ENCODE measurements around the gene PPP1R1C. TPM values are rescaled to one million over a fixed set of nuclear protein-coding genes. Genes with fewer than 3 reads are reported as not detected.
"Not testable (repeated sequence)": the region's sequence is repeated elsewhere in the genome, so short reads cannot be mapped to it uniquely, and the experiment has no call there.

PPP1R1C gene
- total RNA-seq, 4 donors from 2014 or later: 0.58 TPM; not detected in 3

DNA sequence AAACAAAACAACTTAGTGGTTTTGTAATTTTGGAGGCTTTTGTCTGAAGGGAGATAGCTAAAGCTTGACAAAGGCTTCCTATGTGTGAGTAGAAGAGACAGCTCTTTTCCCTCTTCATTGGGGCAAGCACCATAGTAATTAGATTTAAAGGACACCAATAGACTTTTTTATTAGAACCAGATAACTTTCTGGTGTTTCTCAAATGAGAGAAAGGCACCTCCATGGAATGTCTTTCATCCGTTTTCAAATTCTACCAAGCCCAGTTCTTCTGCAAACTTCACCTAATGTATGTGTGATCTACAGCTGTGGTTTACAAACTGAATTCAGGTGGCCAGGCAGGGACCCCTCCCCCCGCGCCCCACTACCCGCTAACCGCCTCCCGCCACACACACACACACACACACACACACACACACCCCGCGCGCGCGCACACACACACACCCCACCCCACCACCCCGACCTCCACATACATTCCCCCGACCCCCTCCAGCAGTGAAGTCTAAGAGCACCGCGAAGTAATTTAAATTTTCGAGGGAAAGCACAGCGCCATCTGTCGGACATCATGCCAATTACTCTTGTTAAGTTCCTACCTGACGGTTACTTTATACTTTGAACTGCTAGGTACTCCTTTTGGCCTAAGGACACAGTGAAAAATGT is 31.6 kb upstream of the PPP1R1C start:
- H3K27ac ChIP-seq: no peak overlapping the region
- H3K9me3 ChIP-seq: no peaks in the 10 kb centered on the region
- TF ChIP-seq POLR2AphosphoS5 (IDR thresholded peaks at IDR 0.05) (no peak), CTCF (IDR thresholded peaks at IDR 0.05) (peak; percentile 50 to 70 (median 57))
- no peaks in the 10 kb centered on the region for H3K27me3 ChIP-seq
- peaks cover 0 to 13% (median 0%) of the 10 kb centered on the region in 3 donors for H3K4me1 ChIP-seq
- WGBS, 2 donors (ENCODE audit: low coverage in 1 of 2): 4 to 8% methylated on average over 2 to 3 of the region's 19 CpGs
- peak; percentile 48 for ATAC-seq
- H3K4me3 ChIP-seq: peak overlapping the region; percentile 12 to 40
- no peaks in the 10 kb centered on the region for H3K36me3 ChIP-seq

DNA sequence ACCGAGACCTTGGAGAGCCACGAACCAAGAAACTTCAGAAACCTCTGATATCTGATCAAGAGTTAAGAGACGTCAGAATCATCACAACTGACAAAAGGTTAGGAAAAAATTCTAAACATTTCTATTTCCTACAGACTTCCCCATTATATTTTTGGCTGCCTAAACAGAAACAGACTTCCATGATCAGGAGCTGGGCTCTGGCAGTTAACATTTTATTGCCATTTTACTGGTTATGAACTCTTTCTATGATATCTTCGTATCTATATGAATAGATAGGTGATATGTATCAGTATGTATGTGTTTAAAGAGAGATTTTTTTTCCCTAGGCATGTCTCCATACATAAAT is 31.1 kb upstream of the PPP1R1C start:
- Histone ChIP-seq H3K9me3 (no peaks in the 10 kb centered on the region), H3K4me1 (peaks cover 0 to 13% (median 0%) of the 10 kb centered on the region in 3 donors), H3K36me3 (no peaks in the 10 kb centered on the region), H3K27me3 (no peaks in the 10 kb centered on the region), H3K4me3 (peak overlapping the region; percentile 12 to 40), H3K27ac (no peak overlapping the region)
- TF ChIP-seq POLR2AphosphoS5 (IDR thresholded peaks at IDR 0.05): no peak
- no peak for TF ChIP-seq CTCF (IDR thresholded peaks at IDR 0.05)
- TF ChIP-seq POLR2A (IDR thresholded peaks at IDR 0.05): no peak
- no peak for TF ChIP-seq EP300 (IDR thresholded peaks at IDR 0.05)
- WGBS, 2 donors (ENCODE audit: low coverage in 1 of 2): 29 to 33% methylated on average over 4 of the region's 4 CpGs
- no peak for ATAC-seq

GRCh38 chr2:181955010-181955409 is 30.6 kb upstream of the PPP1R1C start:
- Histone ChIP-seq H3K4me1 (peaks cover 0 to 13% (median 0%) of the 10 kb centered on the region in 3 donors), H3K9me3 (no peaks in the 10 kb centered on the region), H3K27me3 (no peaks in the 10 kb centered on the region), H3K4me3 (no peak overlapping the region), H3K36me3 (no peaks in the 10 kb centered on the region), H3K27ac (no peak overlapping the region)
- TF ChIP-seq EP300 (IDR thresholded peaks at IDR 0.05) (no peak), POLR2AphosphoS5 (IDR thresholded peaks at IDR 0.05) (no peak), CTCF (IDR thresholded peaks at IDR 0.05) (no peak), POLR2A (IDR thresholded peaks at IDR 0.05) (no peak)
- no peak for ATAC-seq
- 8 to 9% methylated on average over 1 of the region's 1 CpG for WGBS, 2 donors (ENCODE audit: low coverage in 1 of 2)

DNA sequence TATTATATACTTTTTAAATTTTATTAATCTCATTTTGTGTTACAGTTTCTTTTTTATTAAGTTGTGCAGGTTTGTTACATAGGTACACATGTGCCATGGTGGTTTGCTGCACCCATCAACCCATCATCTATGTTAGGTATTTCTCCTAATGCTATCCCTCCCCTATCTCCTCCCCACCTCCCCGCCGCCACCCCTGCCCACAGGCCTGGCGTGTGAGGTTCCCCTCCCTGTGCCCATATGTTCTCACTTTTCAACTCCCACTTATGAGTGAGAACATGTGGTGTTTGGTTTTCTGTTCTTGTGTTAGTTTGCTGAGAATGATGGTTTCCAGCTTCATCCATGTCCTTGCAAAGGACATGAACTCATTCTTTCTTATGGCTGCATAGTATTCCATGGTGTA is 29.8 kb upstream of the PPP1R1C start:
- H3K4me1 ChIP-seq: peaks cover 0 to 13% (median 0%) of the 10 kb centered on the region in 3 donors
- not testable (repeated sequence) for H3K4me3 ChIP-seq, H3K36me3 ChIP-seq, ATAC-seq, H3K9me3 ChIP-seq, H3K27ac ChIP-seq, H3K27me3 ChIP-seq
- WGBS, 2 donors (ENCODE audit: low coverage in 1 of 2): no CpG with 5 or more reads among the region's 3 CpGs

- H3K36me3 ChIP-seq: no peaks in the 10 kb centered on the region
- no peak overlapping the region for H3K27ac ChIP-seq
- no peaks in the 10 kb centered on the region for H3K9me3 ChIP-seq
- TF ChIP-seq POLR2AphosphoS5 (IDR thresholded peaks at IDR 0.05): no peak
- no peak for TF ChIP-seq POLR2A (IDR thresholded peaks at IDR 0.05)
- TF ChIP-seq EP300 (IDR thresholded peaks at IDR 0.05): no peak
- no peak for TF ChIP-seq CTCF (IDR thresholded peaks at IDR 0.05)
- H3K4me1 ChIP-seq: peaks cover 0 to 13% (median 0%) of the 10 kb centered on the region in 3 donors
- no peaks in the 10 kb centered on the region for H3K27me3 ChIP-seq
- 67% methylated on average over 4 of the region's 4 CpGs; no CpG with 5 or more reads in 1 of the 2 donors for WGBS, 2 donors (ENCODE audit: low coverage in 1 of 2)
- no peak for ATAC-seq
- no peak overlapping the region for H3K4me3 ChIP-seq
Observed at GRCh38 chr2:181957668-181958067, 28.0 kb upstream of the PPP1R1C start.

All from gastroesophageal sphincter (tissue), 4 donors.